Fibroblast of upper back skin (primary cell): ENCODE results near the gene TIMM8A.
"Not testable (repeated sequence)": the region's sequence is repeated elsewhere in the genome, so short reads cannot be mapped to it uniquely, and the experiment has no call there.

Source experiments
- DNase-seq: peaks from one replicate; pipeline ENCODE4 v3.0.0-alpha.2; 2013

Gene TIMM8A

DNA sequence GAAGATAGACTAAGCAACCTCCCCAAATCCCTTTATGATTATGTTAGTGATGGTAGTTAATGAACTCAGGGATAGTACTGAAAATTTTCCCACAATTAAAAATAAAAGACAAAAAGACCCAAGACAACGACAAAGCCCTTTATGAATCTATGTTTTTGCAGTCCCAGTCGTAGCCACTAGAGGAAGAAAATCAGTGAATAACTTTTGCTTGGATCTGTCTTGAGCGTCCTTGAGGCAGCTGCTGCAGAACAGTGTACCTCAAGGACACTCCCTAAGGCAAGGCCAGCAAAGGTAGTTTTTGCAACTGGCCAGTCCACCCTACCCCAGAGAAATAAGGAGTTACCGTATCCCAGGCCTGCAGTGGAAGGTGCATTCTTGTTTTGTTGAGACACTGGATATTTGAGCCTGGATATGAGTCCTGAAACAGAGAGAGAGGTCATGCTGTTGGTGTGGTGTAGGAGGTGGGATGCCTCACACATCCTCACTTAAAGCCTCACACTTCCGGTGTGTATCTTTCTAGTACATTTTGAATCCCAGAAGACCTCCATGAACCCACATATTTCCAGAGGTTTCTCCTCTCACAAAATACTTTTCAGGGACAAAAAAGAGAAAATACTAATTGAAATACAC lies 8.7 kb upstream of the TIMM8A start:
- no peak for DNase-seq

DNA sequence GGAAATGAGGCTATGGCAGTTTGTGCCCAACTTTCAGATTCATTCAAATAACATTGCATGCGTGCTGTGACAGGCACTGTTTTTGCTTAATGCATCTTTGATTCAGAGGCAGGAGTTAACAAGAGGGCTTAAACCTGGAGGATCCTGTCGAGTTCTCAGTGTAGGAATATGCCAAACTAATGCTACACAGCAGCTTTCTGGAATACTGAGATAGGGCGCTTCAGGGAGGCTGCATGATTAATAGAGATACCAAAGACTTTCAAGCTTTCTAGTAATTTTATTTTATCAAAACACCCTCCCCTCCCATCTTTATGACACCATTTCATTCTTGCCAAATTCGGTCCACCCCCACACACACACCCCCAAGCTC lies 636 bp upstream of the TIMM8A start:
- no peak for DNase-seq

DNA sequence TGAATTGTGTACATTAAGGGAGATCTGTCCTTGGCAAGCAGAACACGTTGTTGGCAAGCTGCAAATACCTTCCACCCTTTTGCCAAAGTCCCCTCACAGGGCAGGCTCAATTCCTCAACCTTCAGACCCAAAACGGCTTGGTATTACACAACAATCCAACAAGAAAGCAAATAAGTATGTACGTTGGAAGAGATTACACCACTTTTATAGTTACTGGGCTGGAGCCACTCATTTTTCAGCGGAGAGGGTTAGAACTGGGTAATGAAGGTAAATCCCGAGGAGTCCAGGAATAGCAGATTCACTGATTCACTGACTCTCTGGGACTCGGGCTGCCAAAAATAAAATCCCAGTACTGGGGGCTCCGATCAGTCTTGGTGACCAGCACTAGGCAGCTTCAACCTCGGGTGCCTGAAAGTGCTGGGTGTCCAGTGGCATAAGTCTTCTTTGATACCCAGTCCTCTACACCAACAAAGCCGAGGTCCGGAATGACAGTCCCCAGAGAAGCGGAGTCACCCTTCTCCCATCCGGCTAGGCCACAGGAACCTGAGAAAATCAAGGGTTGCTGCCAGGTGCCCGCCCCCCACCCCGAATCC lies 587 bp downstream of the TIMM8A start:
- DNase-seq: no peak

DNA sequence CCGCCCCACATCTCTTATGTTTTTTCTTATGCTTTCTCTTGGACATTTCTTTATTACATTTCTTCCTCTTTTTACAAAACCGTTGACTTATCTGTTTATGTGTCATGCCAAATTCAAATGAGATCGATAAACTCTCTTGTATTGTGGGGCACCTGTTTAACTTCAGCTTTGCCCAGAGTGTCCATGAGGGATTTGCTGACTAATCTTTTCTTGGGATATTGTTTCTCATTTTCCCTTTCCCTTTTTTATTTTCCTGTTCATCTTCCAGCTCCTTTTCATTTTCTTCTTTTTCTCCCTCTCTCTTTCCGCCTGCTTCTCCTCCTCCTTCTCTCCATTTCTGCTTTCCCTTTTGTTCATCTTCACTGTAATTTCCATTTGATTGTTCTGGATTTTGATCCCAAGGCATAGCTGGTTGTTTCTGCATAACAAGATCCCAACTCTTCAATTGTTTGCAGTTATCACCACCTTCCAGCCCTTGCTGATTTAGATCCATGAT lies 10.7 kb downstream of the TIMM8A start:
- no peak for DNase-seq

DNA sequence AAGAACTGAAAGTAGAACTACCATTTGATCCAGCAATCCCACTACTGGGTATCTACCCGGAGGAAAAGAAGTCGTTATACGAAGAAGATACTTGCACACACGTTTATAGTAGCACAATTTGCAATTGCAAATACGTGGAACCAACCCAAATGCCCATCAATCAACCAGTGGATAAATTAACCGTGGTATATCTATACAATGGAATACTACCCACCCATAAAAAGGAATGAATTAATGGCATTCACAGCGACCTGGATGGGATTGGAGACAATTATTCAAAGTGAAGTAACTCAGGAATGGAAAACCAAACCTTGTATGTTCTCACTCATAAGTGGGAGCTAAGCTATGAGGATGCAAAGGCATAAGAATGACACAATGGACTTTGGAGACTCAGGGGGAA lies 14.2 kb downstream of the TIMM8A start:
- not testable (repeated sequence) for DNase-seq

DNA sequence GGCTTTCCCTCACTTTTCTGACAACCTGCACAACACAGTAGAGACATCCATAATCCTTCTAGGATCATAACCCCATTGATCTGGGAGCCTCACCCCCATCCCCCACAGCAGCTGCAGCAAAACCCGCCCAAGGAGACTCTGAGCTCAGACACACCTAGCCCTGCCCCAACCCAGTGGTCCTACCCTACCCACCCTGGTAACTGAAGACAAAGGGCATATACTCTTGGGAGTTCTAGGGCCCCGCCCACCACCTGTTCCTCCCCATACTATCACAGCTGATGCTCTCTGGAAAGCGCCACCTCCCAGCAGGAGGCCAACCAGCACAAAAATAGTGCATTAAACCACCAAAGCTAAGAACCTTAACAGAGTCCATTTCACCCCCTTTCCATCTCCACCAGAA lies 21.9 kb downstream of the TIMM8A start:
- DNase-seq: not testable (repeated sequence)

DNA sequence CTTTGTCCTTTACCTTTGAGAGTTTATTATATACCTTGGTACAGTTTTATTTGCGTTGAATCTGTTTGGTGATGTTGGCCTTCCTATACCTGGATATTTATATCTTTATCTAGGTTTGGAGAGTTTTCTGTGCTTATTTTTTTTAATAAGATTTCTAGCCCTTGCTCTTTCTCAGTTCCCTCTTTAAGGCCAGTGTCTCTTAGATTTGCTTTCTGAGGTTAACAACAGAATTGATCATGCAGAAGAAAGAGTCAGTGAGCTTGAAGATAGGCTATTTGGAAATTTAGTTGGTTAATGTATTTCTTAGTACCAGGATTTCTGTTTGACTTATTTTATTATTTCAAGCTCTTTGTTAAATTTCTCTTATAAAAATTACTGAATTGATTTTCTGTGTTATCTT lies 44.8 kb downstream of the TIMM8A start:
- no peak for DNase-seq
